Left ventricle myocardium superior (tissue), 1 donor: ENCODE results near the gene PLGLB1. TPM values are rescaled to one million over a fixed set of nuclear protein-coding genes. Genes with fewer than 3 reads are reported as not detected.

ENCODE experiments used
- total RNA-seq: library from RNA; stranded (reverse); fragmentation: NEBNext Ultra II Directional; extraction: Animal tissue kit (Norgen Biotek cat#: 25700); gene quantifications from one replicate; pipeline ENCODE4 v1.2.1, GENCODE V29; 2021
- donor health status: DM: no; HTN: yes; CAD: no; lungs with severe emphysema.

The PLGLB1 gene
- total RNA-seq, 1 donor from 2014 or later: 2.7 TPM

Other genes with a start within 250 kb of the PLGLB1 start
- 1.5 TPM for gene CD8A, start 230.9 kb downstream of the PLGLB1 start, total RNA-seq
- 1.2 TPM for gene CD8B, start 160.0 kb downstream of the PLGLB1 start, total RNA-seq
- gene RGPD1, start 79.7 kb downstream of the PLGLB1 start, total RNA-seq: not detected